Cerebellar cortex (tissue), 1 donor: ENCODE data around the gene PLA2G6.
A peak's percentile ranks its signal among the peaks of the same experiment; 100 is the strongest.
"Not testable (repeated sequence)": the region's sequence is repeated elsewhere in the genome, so short reads cannot be mapped to it uniquely, and the experiment has no call there.

Experiments
- DNase-seq: peaks from one replicate; pipeline ENCODE4 v3.0.0-alpha.2; 2015; ENCODE audit warnings: low spot score

The PLA2G6 gene

DNA sequence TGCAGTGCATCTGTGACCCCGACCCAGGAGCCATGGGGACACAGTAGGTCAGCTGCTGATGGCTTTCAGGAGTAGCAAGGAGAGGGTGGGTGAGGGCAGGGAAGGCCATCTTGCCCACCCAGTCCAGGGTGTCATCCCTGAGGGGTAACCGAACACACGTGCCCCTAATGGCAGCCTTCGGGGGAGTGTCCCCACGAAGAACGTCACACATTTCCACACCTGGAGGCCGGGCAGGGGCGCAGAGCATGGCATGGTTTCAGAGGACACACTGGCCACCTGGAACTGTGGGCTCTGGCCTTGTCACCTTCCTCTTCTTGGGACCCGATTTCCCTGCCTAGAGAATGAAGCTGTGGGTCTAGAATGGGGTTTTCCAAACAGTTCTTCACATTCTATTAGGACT is 51.8 kb downstream of the PLA2G6 start:
- no peak for DNase-seq

DNA sequence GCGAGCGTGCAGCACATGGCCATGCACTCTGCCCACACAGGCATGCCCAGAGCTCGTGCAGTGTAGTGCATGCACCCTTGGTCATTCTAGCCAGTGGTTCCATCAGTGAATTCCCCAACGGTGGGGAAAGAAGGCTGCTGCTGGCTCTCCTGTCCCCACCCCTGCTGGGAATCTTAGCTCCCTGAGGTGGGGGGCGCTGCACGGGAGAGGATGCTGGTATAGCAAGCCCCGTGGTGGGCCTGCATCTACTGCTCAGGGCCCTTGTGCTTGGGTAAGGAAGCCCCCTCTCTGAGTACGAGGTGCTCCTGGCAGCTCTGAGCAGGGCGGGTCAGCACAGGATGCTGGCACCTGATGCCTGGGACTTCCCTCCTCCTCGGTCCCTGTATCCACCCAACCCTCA is 52.6 kb downstream of the PLA2G6 start:
- DNase-seq: no peak

DNA sequence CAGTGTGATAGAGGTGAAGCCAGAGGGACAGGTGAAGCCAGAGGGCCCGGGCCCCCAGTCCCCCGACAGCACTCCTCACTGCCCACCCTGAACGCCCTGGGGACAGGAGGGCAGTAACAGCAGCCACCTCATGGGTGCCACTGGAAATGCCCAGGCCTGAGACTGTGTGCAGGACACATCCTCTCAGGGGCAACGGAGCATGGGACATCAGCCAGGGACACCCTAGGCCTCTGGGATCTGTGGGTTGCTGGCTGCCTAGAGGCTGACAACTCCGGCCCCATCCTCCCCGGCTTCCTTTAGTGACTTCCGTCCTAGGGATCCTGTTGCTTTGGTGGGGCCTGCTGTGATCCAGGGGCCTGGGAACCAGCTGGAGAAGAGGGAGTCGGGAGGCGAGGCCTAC is 53.8 kb downstream of the PLA2G6 start:
- DNase-seq: no peak

DNA sequence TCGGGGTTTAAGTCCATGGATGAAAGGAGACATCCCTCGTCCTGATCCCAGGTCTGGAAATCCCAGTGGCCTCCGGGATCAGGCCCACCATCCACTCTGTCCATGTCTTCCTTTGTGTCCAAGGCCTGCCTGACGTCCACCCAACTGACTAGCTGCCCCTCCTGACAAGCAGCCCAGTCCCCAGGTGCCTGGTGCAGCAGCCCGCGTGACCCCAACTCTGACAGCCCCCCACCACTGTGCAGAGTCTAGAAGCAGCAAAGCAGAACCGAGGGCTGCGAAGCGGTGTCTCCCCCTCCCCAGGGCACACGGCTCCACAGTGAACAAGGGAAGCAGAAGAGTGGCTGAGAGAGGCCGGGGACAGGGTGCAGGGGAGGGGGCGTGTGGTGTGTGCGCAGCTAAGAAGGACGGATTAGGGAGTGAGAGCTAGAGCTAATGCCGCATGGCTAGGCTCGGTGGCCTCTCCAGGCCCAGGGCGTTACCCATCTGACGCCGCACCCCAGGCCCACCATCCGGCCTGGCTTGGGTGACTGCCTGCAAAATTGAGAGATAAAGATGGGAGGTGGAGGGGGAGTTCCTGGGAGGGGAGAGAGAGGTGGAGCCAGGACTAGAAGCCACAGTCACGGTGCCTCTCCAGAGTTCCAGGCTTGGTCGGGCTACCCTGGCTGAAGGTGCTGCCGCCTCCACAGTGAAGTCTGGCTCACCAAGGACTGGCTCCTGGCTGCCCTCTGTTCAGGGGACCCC is 54.5 kb downstream of the PLA2G6 start:
- no peak for DNase-seq

DNA sequence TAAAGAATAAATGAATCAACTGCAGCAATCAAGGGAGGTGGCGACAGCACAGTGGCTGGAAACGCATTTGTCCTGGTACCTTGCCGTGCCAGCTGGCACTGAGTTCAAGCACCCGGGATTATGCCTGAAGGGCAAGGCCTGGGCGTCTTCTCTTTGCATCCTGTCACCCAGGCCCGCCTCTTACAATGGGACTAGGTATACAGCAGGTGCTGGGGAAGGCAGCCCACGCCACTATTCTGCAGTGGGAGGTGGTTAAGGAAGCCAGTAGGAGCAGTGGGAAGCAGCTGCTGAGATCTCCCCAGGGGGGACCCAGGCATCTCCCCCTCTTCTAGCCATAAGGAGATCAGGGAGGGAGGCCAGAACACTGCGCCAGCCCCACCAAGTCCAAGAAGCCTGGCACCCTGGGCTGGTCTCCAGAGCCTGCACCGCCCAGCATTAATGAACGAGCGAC is 55.9 kb downstream of the PLA2G6 start:
- DNase-seq: no peak

DNA sequence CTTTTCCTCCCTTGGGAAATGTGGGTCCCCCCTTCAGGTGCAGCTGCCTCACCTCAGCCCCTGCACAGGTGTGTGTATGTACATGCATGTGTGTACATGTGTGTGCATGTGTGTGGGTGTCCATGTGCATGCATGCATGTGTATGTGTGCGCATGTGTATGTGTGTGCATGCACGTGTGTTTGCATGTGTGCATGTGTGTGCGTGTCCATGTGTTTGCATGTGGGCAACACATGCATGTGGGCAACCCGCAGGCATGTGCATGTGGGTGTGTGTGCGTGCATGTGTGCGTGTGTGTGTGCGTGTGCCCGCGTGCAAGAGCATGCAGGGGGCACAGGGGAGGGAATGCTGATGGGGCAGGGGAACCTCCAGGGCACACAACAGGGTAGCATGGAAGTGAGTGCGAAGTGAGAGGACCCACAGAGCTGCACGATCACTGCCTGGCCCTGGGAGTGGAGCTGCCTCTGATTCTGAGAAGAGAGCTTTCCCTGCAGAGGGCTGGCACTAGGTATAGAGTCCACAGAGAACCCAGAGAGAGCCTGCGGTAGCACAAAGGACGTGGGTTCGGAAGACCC is 56.5 kb downstream of the PLA2G6 start:
- DNase-seq: no peak

DNA sequence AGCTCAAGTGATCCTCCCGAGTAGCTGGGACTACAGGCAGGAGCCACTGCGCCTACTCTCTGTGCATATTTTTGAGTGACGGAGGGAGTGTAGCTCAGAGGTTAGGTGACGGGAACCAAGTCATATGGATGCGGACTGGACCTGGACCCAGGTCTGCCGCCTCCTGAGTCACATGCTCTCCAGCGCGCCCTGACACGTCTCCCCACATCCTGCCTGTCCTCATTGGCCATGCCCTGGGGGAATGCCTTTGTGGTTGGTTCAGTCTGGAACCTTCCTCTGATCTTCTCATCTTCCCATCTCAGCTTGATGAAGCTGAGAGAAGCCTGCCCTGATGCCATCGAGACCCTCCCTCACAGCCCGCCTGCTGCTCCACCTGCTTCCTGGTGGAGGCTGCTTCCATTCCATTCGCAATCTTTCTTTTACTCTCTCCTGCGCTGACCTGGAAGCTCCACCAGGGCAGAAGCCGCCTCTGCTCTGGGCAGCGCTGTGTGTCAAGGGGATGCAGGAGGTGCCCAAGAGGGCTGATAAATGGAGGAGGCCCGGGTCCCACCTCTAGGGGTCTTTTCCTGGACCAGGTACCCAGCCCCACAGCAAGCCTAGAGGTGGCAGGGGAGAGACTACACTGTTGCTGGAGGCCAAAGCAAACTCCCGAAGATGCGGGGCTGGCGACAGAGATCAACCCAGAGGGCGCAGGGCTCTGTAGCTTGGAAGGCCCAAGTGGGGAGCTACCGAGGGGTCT is 57.2 kb downstream of the PLA2G6 start:
- DNase-seq: no peak

DNA sequence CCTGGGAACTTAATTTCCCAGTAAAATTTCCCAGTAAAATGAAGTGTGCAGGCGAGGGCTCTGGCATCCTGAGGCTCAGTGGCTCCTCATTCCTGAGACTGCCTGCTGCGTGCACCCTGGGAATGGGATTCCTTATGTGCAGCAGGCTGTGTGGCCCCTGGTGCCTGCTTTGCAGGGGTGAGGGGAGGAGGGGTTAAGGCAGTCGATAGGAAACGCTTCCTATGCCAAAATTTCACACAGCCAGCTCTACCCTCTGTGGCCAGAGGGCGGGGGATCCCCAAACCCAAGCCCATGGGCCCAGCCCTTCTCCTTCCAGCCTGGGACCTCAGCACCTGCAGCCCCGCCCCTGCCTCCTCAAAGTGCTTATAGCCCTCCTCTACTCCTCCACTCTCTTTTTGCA is 59.0 kb downstream of the PLA2G6 start:
- DNase-seq: no peak

DNA sequence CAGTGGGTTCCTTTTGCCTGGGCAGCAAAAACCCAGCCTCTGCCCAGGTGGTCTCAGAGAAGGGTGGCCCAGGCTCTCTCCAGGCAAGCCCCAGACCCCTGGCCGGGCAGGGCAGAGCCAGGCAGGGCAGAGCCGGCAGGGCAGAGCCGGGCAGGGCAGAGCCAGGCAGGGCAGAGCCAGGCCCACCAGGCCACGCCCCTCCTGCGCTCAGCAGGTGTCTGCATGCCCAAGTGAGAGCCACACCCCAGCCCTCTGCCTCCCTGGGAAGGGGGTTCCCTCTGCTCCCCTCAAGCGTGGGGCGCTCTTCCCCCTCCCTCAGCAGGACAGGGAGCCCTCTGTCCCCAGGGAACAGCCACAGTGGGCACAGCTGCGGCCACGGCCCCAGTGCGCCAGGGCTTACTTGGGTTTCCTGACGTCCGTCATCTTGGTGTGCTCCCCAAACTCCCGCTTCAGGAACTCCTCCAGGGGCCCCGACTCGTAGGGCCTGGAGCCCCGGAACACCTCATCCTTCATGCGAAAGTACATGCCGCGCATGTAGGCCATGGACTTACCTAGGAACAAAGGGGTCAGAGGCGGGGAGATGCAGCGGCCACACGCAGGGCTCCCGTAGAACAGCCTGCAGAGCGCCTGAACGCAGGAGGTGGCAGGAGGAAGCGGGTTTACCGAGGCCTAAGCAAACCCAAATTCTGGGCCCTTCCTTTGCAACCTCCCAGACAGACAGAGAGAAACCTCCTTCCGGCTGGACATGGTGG is 61.1 kb downstream of the PLA2G6 start:
- DNase-seq: no peak

DNA sequence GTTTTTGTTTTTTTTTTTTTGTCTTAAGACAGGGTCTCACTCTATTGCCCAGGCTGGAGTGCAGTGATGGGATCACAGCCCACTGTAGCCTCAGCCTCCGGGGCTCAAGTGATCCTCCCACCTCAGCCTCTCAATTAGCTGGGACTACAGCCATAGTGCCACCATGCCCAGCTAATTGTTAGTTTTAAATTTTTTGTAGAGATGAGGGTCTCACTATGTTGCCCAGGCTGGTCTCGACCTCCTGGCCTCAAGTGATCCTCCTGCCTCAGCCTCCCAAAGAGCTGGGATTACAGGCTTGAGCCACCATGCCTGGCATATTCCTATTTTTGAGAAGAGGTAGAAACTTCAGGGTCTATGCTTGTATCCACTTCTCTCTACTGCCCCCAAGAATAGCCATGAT is 62.9 kb downstream of the PLA2G6 start:
- DNase-seq: not testable (repeated sequence)

DNA sequence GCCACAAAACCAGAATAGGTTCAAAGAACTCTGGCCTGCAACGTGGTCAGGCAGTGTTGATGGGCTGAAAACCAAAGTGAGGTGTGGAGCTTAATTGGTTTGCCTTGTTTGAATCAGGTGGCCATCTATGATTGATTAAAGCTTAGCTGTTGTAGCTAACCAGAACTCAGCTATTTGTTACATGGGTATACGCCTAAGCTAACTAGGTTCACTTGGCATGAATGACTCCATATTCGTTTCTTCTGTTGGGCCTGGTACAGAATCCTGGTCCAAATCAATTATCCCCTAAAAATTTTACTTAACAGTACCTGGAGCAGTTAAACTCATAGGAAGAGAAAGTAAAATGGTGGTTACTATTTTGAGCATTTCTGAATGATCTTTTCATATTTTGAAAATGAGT is 63.4 kb downstream of the PLA2G6 start:
- no peak for DNase-seq

DNA sequence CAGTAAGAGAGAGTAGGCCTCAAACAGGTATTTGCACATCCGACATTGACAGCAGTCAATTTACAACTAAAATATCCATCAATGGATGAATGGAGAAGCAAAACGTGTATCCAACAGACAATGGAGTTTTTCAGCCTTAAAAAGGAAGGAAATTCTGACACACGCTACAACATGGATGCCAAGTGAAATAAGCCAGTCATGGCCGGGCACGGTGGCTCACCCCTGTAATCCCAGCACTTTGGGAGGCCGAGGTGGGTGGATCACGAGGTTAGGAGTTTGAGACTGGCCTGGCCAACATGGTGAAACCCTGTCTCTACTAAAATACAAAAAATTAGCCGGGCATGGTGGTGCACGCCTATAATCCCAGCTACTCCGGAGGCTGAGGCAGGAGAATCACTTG is 64.1 kb downstream of the PLA2G6 start:
- DNase-seq: not testable (repeated sequence)

DNA sequence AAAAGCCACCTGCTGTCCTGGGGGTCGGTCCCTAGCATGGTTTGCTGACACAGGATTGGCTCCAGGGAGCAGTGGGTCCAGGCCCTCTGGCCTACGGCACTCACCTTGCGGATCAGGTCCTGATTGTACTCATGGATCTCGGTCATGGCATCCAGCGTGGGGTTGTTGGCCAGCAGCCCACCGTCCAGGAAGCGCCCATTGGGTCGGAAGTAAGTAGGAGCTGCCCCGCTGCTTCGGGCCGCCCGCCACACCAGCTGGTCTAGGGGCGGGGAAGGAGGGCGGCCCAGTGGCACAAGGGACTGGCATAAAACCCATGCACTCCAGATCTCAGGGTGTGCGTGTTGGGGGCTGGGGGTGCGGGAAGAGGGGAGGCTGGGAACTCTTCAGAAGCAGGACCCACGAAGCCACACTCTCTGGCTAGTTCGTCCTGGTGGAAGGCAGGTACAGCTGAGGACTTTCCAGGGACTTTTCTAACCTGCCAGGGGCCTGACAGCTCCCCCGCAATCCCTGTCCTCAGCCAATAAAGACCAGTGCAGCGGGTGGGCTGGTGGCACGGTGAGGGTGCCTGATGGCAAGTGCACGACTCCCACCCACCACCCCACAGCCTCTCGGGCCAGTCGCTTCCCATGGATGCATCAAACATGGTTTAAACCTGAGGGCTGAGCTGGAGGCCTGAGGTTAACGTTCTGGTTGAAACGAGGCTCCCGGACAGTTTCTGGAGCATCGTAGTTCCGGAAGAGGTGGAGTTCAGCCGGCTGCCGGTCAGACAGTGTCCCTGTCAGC is 66.0 kb downstream of the PLA2G6 start:
- DNase-seq: peak; percentile 60

DNA sequence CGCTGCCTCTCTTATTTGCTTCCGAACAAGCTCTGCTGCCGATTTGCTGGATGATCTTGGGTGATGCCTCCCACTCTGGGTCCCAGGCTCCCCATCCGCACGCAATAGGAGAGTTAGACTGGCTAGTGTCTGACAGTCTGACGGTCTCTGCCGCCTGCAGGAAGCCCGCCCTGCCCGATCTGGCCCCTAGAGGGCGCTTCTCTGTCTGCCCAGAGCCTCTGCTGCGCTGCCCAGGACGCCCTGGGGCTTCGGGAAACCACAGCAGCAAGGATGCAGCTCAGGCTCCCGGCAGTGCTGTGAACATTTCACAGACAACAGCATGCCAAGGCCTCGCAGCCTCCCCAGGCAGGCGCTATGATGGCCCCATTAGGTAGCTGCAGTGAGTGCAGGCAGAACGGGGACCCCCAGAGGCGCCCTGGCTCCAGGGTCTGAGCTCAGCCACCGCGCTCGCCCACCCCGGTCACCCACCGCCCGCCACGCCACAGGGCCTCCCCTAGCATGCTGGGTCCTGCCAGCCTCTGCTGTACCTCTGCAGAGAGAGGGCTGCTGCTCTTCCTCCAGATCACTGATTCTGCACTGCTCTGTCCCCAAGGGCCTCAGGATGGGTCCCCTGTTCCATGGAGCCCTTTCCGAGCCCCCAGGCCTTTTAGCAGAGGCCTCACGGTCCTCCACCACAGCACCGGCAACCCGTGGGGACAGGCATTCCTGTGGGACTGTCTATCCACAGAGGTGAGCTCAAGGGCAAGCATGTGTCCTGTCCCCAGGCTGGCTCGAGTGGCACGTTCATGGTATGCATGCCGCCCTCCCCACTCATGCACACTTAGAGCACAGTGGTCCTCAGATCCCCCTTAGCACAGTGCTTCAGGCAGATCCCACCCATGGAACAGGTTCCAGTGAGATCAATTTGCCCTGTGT is 66.9 kb downstream of the PLA2G6 start:
- peak; percentile 86 for DNase-seq

DNA sequence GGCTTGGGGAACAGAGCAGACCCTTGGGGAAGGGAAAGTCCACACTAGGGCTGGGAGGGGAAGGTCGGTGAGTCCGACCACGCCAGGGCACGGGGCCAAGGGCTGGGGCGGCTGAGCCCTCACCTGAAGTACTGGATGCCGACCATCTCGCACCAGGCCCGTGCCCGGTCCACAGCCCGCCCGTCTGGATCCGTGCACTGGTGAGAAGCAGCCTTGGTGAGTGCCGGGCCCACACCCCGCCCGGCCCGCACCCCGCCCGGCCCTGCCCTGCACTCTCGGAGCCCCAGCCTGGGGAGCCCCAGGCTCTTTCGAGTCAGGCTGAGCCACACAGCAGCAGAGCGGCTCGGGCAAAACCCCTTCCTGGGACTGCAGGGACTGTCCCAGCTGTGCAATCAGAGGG is 69.2 kb downstream of the PLA2G6 start:
- DNase-seq: no peak

DNA sequence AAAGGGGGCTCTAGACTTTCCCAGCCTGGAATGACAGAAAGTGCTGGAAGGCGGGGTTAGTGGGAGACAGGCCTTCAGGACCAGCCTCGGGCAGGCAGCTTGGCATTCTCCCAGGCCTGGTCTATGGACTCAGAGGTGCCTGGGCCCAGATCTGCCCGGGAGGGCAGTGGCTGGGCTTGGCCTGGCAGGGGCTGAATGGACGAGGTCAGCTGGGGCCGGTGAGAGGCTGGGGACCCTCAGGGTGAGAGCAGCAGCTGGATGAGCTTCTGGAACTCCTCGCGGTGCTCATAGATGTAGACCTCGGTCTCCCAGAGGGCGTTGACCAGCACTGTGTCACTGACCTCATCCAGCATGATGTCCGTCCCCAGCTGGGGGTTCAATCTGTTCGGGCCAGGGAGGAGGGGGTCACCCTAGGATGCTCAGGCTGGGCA is 69.7 kb downstream of the PLA2G6 start:
- no peak for DNase-seq

DNA sequence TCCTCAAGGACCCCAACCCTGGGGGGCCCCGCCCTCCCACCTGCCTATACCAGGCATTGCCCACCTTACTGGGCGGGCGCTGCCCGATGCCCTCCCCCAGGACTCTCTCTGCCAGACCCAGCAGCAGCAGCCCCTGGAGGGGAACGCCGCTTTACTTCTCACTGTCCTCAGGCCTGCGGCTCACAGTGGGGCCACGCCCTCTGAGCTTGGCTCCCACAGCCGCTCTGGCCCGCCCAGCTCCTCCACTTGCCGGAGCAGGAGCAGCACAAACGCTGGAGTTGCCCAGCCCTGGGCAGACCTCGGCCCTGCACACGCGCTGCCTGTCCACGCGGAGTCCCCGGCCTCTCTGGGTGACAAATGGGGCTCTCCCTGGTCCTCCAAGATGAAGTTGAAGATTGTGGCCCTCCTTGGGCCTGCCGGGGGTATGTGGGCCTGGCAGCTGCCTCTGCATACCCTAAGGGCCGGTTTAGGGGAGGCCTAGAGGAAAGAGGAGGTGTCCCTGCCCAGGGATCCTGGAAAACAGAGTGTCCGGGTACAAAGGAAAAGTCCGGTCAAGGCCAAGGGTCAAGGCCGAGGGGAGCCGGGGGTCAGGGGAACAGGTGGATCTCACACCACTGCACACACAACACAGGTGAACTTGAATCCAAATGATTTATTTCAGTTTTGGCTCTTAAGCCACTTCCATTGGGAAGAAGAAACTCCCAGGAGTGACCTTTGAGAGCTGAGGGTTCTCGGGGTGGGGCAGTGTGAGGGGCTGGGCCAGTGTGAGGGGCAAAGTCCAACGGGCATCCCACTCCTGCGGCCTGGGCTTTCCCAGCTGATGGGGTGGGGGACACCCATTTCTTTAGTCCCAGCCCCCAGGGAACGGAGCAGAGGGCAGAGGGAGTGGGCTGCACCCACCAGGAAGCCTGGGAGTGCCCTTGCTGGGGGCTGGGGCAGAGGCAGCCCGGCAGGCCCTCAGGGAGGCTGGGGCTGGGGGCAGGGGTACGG is 70.5 kb downstream of the PLA2G6 start:
- no peak for DNase-seq

DNA sequence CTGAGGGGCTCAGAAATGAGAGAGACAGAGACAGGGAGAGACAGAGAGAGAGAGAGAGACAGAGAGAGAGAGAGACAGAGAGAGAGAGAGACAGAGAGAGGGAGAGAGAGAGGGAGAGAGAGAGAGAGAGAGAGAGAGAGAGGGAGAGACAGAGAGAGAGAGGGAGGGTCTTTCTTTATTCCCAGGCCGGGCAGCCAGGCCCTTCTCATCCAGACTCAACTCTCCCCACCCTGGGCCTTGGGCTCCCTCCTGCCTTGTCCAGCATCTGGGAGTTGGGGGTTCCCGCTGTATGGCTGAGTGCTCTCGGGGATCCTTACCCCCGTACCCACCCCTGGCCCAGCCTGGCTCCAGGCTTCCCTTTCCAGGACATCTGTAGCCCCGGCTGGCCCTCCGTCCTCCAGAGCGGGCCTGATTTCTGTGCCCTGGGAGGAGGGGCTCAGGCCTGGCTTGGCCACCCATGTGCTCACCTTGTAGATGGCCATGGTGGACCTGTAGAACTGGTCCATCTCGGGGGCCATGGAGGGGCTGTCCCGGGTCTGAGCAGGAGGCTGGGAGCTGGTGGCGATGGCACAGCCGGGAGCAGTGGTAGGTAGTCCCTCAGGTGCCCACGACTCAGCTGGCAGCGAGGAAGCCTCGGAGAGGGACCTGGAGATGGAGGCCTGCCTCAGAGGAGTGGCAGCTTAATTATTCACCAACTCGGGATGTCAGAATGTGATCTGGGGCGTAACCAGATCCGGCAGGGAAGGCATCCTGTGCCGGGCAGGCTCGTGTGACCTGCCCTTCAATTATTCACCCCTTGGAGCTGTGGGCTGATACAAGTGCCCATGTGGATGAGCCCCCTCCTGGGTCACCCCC is 71.4 kb downstream of the PLA2G6 start, which contains the start of gene BAIAP2L2:
BAIAP2L2 (minus strand) TSS at position 677 of the 855 bp plus-strand sequence; CDS start at position 518, 159 bp downstream.
- no peak for DNase-seq
